ENCODE measurements around the gene SLC26A8.

The SLC26A8 gene

GRCh38 chr6:35967076-35967774 is 57.2 kb downstream of the SLC26A8 start:
- Histone ChIP-seq H3K4me3 (ENCODE audit: low read depth in 1 of 2, low read length in 2 of 2) (no peak overlapping the region), H3K4me1 (ENCODE audit: control insufficient read depth in 1 of 2, insufficient read depth in 2 of 2, low read length in 2 of 2) (no peaks in the 10 kb centered on the region), H3K27ac (ENCODE audit: low read length) (no peak overlapping the region), H3K27me3 (ENCODE audit: low read depth, low read length) (no peaks in the 10 kb centered on the region), H3K9me3 (ENCODE audit: control insufficient read depth in 1 of 2, low read length in 2 of 2) (no peaks in the 10 kb centered on the region), H3K36me3 (ENCODE audit: control insufficient read depth in 1 of 2, insufficient read depth in 2 of 2, low read length in 2 of 2) (no peaks in the 10 kb centered on the region)

GRCh38 chr6:35962779-35963560 is 61.5 kb downstream of the SLC26A8 start:
- H3K9me3 ChIP-seq (ENCODE audit: control insufficient read depth in 1 of 2, low read length in 2 of 2), result no peaks in the 10 kb centered on the region
- H3K27ac ChIP-seq (ENCODE audit: low read length), result no peak overlapping the region
- H3K27me3 ChIP-seq (ENCODE audit: low read depth, low read length), result peaks cover 2% of the 10 kb centered on the region
- H3K36me3 ChIP-seq (ENCODE audit: control insufficient read depth in 1 of 2, insufficient read depth in 2 of 2, low read length in 2 of 2), result no peaks in the 10 kb centered on the region
- no peaks in the 10 kb centered on the region for H3K4me1 ChIP-seq (ENCODE audit: control insufficient read depth in 1 of 2, insufficient read depth in 2 of 2, low read length in 2 of 2)
- H3K4me3 ChIP-seq (ENCODE audit: low read depth in 1 of 2, low read length in 2 of 2), result no peak overlapping the region

- Histone ChIP-seq H3K27ac (ENCODE audit: low read length) (no peak overlapping the region), H3K27me3 (ENCODE audit: low read depth, low read length) (peaks cover 2% of the 10 kb centered on the region), H3K4me1 (ENCODE audit: control insufficient read depth in 1 of 2, insufficient read depth in 2 of 2, low read length in 2 of 2) (no peaks in the 10 kb centered on the region), H3K9me3 (ENCODE audit: control insufficient read depth in 1 of 2, low read length in 2 of 2) (no peaks in the 10 kb centered on the region), H3K36me3 (ENCODE audit: control insufficient read depth in 1 of 2, insufficient read depth in 2 of 2, low read length in 2 of 2) (no peaks in the 10 kb centered on the region), H3K4me3 (ENCODE audit: low read depth in 1 of 2, low read length in 2 of 2) (no peak overlapping the region)
Observed at GRCh38 chr6:35960187-35960586, 64.3 kb downstream of the SLC26A8 start.

- Histone ChIP-seq H3K36me3 (ENCODE audit: control insufficient read depth in 1 of 2, insufficient read depth in 2 of 2, low read length in 2 of 2) (no peaks in the 10 kb centered on the region), H3K4me3 (ENCODE audit: low read depth in 1 of 2, low read length in 2 of 2) (no peak overlapping the region), H3K27ac (ENCODE audit: low read length) (no peak overlapping the region), H3K4me1 (ENCODE audit: control insufficient read depth in 1 of 2, insufficient read depth in 2 of 2, low read length in 2 of 2) (no peaks in the 10 kb centered on the region), H3K27me3 (ENCODE audit: low read depth, low read length) (no peaks in the 10 kb centered on the region), H3K9me3 (ENCODE audit: control insufficient read depth in 1 of 2, low read length in 2 of 2) (no peaks in the 10 kb centered on the region)
Observed at GRCh38 chr6:35955970-35956369, 68.5 kb downstream of the SLC26A8 start.

- no peaks in the 10 kb centered on the region for H3K36me3 ChIP-seq (ENCODE audit: control insufficient read depth in 1 of 2, insufficient read depth in 2 of 2, low read length in 2 of 2)
- no peak overlapping the region for H3K4me3 ChIP-seq (ENCODE audit: low read depth in 1 of 2, low read length in 2 of 2)
- no peaks in the 10 kb centered on the region for H3K4me1 ChIP-seq (ENCODE audit: control insufficient read depth in 1 of 2, insufficient read depth in 2 of 2, low read length in 2 of 2)
- no peak overlapping the region for H3K27ac ChIP-seq (ENCODE audit: low read length)
- H3K27me3 ChIP-seq (ENCODE audit: low read depth, low read length), result no peaks in the 10 kb centered on the region
- no peaks in the 10 kb centered on the region for H3K9me3 ChIP-seq (ENCODE audit: control insufficient read depth in 1 of 2, low read length in 2 of 2)
Observed at GRCh38 chr6:35955521-35955920, 68.9 kb downstream of the SLC26A8 start.

GRCh38 chr6:35955071-35955470 is 69.4 kb downstream of the SLC26A8 start:
- Histone ChIP-seq H3K4me1 (ENCODE audit: control insufficient read depth in 1 of 2, insufficient read depth in 2 of 2, low read length in 2 of 2) (no peaks in the 10 kb centered on the region), H3K27me3 (ENCODE audit: low read depth, low read length) (no peaks in the 10 kb centered on the region), H3K9me3 (ENCODE audit: control insufficient read depth in 1 of 2, low read length in 2 of 2) (no peaks in the 10 kb centered on the region), H3K4me3 (ENCODE audit: low read depth in 1 of 2, low read length in 2 of 2) (no peak overlapping the region), H3K27ac (ENCODE audit: low read length) (no peak overlapping the region), H3K36me3 (ENCODE audit: control insufficient read depth in 1 of 2, insufficient read depth in 2 of 2, low read length in 2 of 2) (no peaks in the 10 kb centered on the region)

GRCh38 chr6:35954333-35954732 is 70.1 kb downstream of the SLC26A8 start:
- no peaks in the 10 kb centered on the region for H3K27me3 ChIP-seq (ENCODE audit: low read depth, low read length)
- no peaks in the 10 kb centered on the region for H3K36me3 ChIP-seq (ENCODE audit: control insufficient read depth in 1 of 2, insufficient read depth in 2 of 2, low read length in 2 of 2)
- no peaks in the 10 kb centered on the region for H3K4me1 ChIP-seq (ENCODE audit: control insufficient read depth in 1 of 2, insufficient read depth in 2 of 2, low read length in 2 of 2)
- no peak overlapping the region for H3K4me3 ChIP-seq (ENCODE audit: low read depth in 1 of 2, low read length in 2 of 2)
- H3K9me3 ChIP-seq (ENCODE audit: control insufficient read depth in 1 of 2, low read length in 2 of 2), result no peaks in the 10 kb centered on the region
- no peak overlapping the region for H3K27ac ChIP-seq (ENCODE audit: low read length)

GRCh38 chr6:35948725-35949124 is 75.7 kb downstream of the SLC26A8 start:
- Histone ChIP-seq H3K27ac (ENCODE audit: low read length) (no peak overlapping the region), H3K9me3 (ENCODE audit: control insufficient read depth in 1 of 2, low read length in 2 of 2) (no peaks in the 10 kb centered on the region), H3K4me3 (ENCODE audit: low read depth in 1 of 2, low read length in 2 of 2) (no peak overlapping the region), H3K4me1 (ENCODE audit: control insufficient read depth in 1 of 2, insufficient read depth in 2 of 2, low read length in 2 of 2) (no peaks in the 10 kb centered on the region), H3K27me3 (ENCODE audit: low read depth, low read length) (no peaks in the 10 kb centered on the region), H3K36me3 (ENCODE audit: control insufficient read depth in 1 of 2, insufficient read depth in 2 of 2, low read length in 2 of 2) (no peaks in the 10 kb centered on the region)

- no peak overlapping the region for H3K4me3 ChIP-seq (ENCODE audit: low read depth in 1 of 2, low read length in 2 of 2)
- no peak overlapping the region for H3K27ac ChIP-seq (ENCODE audit: low read length)
- no peaks in the 10 kb centered on the region for H3K36me3 ChIP-seq (ENCODE audit: control insufficient read depth in 1 of 2, insufficient read depth in 2 of 2, low read length in 2 of 2)
Observed at GRCh38 chr6:35945650-35946025, 78.8 kb downstream of the SLC26A8 start.

GRCh38 chr6:35943390-35943789 is 81.1 kb downstream of the SLC26A8 start:
- Histone ChIP-seq H3K4me3 (ENCODE audit: low read depth in 1 of 2, low read length in 2 of 2) (no peak overlapping the region), H3K4me1 (ENCODE audit: control insufficient read depth in 1 of 2, insufficient read depth in 2 of 2, low read length in 2 of 2) (no peaks in the 10 kb centered on the region), H3K27ac (ENCODE audit: low read length) (no peak overlapping the region), H3K27me3 (ENCODE audit: low read depth, low read length) (no peaks in the 10 kb centered on the region), H3K9me3 (ENCODE audit: control insufficient read depth in 1 of 2, low read length in 2 of 2) (no peaks in the 10 kb centered on the region), H3K36me3 (ENCODE audit: control insufficient read depth in 1 of 2, insufficient read depth in 2 of 2, low read length in 2 of 2) (no peaks in the 10 kb centered on the region)

More at GRCh38 chr6:35945650-35946025, 78.8 kb downstream of the SLC26A8 start:
- H3K9me3 ChIP-seq (ENCODE audit: control insufficient read depth in 1 of 2, low read length in 2 of 2), result no peaks in the 10 kb centered on the region
- no peaks in the 10 kb centered on the region for H3K27me3 ChIP-seq (ENCODE audit: low read depth, low read length)
- no peaks in the 10 kb centered on the region for H3K4me1 ChIP-seq (ENCODE audit: control insufficient read depth in 1 of 2, insufficient read depth in 2 of 2, low read length in 2 of 2)

GRCh38 chr6:35942355-35942754 is 82.1 kb downstream of the SLC26A8 start:
- Histone ChIP-seq H3K36me3 (ENCODE audit: control insufficient read depth in 1 of 2, insufficient read depth in 2 of 2, low read length in 2 of 2) (no peaks in the 10 kb centered on the region), H3K4me1 (ENCODE audit: control insufficient read depth in 1 of 2, insufficient read depth in 2 of 2, low read length in 2 of 2) (no peaks in the 10 kb centered on the region), H3K27me3 (ENCODE audit: low read depth, low read length) (no peaks in the 10 kb centered on the region), H3K9me3 (ENCODE audit: control insufficient read depth in 1 of 2, low read length in 2 of 2) (no peaks in the 10 kb centered on the region), H3K4me3 (ENCODE audit: low read depth in 1 of 2, low read length in 2 of 2) (no peak overlapping the region), H3K27ac (ENCODE audit: low read length) (no peak overlapping the region)

Measured in muscle layer of duodenum (tissue), 2 donors.